Right renal pelvis (tissue), 4 donors: ENCODE results near the gene FLAD1. TPM values are rescaled to one million over a fixed set of nuclear protein-coding genes. Genes with fewer than 3 reads are reported as not detected.
A peak's percentile ranks its signal among the peaks of the same experiment; 100 is the strongest.

Experiments
- DNase-seq, 4 donors: peaks; one replicate each; pipeline ENCODE4 v3.0.0-alpha.2; 2013; ENCODE audit warnings: low read depth in 4 of 4, low spot score in 3 of 4, missing footprints in 1 of 4
- polyA plus RNA-seq, 4 donors: library from polyadenylated mRNA; unstranded; fragments of 120-200 nt; gene quantifications; one replicate each; pipeline ENCODE4 v1.2.1, GENCODE V29; 2013; ENCODE audit not compliant: insufficient read length in 4 of 4

Gene FLAD1
- 10 to 100 TPM; 29.7 to 31.6 (median 30.8) TPM for polyA plus RNA-seq

DNA sequence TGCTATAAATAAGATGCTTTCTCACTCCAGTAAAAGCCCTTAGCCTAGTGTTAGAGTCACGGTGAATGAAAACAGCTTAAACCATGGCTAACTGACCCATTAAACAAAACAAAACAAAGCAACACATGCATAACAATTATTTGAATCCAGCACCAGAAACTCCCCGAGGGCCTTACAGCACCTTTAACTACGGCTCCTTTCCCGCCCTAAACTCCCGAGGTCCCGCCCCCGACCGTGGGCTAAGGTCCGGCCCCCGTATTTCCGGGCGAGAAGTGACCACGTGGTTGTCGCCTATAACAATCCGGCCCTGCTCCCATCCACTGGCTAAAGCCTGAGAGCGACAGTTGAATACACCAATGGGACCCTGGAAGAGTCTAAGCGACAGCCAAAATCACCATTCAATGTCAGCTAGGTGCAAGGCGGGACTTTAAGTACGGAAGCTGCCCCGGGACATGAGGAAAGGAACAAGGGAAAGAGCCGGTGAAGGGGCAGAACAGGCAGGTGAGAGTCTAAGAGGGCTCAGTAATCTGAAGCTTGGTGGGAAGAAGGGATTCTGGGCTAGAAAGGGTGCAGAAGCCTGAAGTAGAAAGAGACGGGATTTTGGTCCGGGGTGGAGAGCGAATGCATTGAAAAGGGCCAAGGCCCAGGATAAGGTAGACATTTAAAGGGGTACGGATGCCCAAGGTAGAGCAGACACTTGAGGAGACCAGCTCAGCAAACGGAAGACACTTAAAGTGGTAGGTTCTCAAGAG is at the start of gene FLAD1:
FLAD1 (plus strand) TSS at position 448 of the 752 bp plus-strand sequence. CDS start 351 bp downstream, outside the sequence.
- peak; percentile 90 to 100 (median 99) for DNase-seq

DNA sequence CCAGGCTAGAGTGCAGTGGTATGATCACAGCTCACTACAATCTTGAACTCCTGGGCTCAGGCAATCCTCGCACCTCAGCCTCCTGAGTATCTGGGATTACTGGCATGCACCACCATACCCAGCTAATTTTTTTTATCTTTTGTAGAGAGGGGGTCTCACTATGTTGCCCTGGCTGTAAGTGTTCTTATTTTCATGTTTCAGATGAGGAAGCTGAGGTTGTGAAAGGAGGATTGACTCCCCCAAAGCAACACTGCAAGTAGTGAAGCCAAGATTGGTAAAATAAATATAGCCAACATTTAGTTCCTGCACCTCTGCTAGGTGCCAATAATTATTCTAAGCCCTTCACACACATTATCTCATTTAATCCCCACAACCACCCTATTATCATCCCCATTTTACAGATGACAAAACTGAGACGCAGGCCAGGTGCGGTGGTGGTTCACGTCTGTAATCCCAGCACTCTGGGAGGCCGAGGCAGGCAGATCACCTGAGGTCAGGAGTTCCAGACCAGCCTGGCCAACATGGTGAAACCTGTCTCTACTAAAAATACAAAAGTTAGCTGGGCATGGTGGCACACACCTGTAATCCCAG is 48.7 kb upstream of the FLAD1 start:
- DNase-seq = no peak

DNA sequence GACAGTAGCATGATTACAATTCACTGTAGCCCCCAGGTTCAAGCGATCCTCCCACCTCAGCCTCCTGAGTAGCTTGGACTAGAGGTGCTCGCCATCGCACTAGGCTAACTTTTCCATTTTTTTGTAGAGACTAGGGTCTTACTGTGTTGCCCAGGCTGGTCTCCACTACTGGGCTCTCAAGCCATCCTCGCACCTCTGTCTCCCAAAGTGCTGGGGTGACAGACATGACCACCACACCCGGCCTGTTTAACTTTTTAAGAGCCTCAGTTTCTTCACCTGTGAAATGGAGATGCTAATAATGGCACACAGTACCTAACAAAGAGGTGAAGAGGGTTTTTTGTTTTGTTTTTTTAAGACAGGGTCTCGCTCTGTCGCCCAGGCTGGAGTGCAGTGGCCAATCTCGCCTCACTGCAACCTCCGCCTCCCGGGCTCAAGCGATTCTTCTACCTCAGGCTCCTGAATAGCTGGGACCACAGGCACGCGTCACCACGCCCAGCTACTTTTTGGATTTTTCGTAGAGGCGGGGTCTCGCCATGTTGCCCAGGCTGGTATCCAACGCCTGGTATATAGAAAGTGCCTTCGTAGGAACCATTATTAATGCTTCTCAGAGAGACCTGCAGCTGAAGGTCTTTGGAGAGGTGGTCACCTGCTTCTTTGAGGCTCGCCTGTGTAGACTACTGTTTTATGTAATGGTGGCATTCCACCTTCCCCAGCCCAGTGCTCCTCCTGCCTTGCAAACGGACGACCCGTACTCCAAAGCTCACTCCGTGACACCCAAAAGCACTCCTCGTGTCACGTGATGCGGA is 47.2 kb upstream of the FLAD1 start:
- no peak for DNase-seq

- DNase-seq = peak; percentile 93 to 98 (median 95)
Measured at GRCh38 chr1:154936555-154937084, 46.5 kb upstream of the FLAD1 start, which contains the start of gene PMVK. Gene PMVK, minus strand, starts transcription at chr1:154936719. Its CDS starts 34 bp downstream, at chr1:154936685.

DNA sequence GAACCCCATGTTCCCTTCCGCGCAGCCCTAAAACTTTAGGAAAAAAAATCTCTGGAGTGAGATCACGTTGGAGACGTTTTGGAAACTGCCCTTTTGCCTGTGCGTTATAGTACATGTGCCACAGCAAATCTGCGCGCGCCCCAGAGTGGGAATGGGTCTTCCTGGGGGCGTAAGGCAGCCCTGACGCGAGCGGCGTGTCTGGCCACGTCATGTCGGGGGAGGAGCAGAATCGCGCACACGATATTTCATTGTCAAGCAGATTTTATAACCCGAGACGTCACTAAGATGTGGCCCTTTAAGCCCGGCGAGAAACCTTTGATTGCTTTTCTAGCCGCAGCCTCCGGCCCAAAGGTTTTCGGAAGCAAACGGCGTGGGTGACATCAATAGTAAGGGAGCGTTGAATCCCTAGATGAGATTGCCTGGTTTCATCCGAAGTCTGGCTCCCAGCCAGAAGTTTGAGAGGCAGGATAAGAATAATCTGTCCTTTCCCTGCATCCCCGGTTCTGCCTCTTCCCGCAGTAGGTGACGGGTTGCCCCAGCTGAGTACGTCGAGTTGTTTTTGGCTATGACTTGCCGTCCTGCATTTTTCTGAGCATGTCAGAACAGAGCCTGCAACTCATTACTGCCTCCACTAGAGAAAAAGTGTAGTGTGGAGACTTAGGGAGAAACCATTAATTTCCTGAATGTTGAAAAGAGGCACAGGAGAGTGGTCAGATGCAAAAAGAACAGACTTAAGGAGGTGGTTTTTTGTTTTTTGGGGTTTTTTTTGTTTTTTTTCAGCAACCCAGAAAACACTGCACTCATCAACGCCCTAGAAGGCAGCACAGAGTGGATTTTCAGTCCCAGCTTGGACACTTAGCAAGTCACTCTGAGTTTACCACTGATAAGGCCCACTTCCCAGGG is 45.8 kb upstream of the FLAD1 start:
- peak; percentile 89 to 94 (median 90) for DNase-seq

- no peak for DNase-seq
Measured at GRCh38 chr1:154937988-154938386, 45.2 kb upstream of the FLAD1 start.

DNA sequence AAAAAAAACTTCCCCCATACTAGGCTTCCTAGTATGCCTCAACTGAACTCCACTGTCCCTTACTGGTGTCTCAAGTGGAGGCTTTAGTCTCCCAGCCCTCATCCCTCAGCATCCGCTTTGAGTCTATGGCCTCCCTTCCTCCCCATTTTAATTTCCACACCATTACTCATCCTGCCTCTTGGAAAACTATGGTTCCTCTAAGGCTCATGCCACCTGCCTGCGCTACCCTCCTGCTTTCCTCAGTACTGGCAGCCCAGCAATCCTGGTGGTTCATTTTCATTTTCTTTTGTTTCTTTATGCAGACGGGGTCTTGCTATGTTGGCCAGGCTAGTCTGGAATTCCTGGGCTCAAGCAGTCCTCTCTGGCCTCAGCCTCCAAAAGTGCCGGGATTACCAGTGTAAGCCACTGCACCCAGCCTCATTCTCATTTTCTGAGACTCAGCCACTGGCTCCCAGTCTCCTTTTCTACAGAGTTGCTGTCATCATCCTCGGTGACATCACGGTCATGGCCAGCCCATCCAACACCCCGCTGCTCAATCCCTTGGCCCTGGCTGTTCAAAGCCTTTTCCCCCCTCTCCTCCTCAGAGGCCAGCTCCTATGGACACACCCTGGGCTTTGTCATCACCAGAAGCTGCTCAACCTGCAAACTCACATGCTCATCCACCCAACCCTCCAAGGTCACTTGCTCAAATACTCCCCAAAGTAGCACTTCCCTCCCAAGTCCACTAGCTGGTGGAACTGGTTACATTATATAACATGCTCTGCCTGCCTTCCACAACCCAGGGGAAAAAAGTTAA is 44.3 kb upstream of the FLAD1 start:
- no peak for DNase-seq

DNA sequence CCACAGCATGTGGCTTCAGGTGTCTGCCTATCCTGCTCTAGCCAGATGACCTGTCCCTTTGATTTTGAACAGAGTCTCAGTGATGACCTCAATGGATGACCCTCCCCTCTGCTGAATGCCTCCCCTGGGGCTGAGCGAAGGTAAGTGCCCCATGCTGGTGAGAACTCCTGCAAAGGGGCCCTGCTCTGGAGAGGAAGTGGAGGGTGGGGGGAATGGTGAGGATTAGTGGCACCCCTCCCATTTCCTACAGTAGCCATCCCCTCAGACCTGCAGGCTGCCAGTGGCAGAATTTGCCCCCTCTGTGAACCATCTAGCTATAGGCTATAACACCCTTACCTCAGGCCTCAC is 43.0 kb upstream of the FLAD1 start:
- DNase-seq = no peak

- DNase-seq = no peak
Measured at GRCh38 chr1:154940651-154941194, 42.4 kb upstream of the FLAD1 start.

DNA sequence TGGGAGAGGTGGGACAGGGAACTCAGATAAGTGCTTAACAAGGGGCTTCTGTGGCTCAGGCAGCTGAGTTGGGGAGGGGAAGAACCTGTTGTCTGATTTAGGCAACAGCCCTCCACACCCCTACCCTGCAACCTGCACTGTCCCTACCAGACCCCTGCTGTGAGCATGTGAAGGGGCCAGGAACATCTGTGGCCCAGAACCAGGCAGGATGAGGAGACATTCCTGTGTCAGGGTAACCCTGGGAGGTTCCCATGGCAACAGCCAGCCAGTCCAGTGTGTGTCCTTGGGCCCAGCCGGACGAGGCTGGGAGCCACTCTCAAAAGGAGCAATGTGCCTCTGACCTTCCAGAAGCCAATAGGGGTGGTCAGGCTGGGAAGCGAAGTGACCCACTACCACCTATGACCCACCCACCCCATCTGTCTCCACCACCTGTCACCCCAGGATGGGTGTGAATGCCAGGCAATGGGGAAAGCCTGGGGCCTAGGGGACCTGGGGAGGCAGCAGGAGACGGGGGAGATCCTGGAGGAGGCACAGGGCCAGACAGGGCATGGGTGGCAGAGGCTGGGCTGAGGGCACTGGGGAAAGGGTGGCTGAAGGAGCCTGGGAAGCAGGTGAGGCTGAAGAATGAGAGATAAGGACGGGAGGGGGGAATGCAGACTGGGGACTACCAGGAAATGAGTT is 41.7 kb upstream of the FLAD1 start:
- DNase-seq = no peak

- no peak for DNase-seq
Measured at GRCh38 chr1:154943649-154944400, 39.3 kb upstream of the FLAD1 start.

- no peak for DNase-seq
Measured at GRCh38 chr1:154944401-154945159, 38.6 kb upstream of the FLAD1 start.

DNA sequence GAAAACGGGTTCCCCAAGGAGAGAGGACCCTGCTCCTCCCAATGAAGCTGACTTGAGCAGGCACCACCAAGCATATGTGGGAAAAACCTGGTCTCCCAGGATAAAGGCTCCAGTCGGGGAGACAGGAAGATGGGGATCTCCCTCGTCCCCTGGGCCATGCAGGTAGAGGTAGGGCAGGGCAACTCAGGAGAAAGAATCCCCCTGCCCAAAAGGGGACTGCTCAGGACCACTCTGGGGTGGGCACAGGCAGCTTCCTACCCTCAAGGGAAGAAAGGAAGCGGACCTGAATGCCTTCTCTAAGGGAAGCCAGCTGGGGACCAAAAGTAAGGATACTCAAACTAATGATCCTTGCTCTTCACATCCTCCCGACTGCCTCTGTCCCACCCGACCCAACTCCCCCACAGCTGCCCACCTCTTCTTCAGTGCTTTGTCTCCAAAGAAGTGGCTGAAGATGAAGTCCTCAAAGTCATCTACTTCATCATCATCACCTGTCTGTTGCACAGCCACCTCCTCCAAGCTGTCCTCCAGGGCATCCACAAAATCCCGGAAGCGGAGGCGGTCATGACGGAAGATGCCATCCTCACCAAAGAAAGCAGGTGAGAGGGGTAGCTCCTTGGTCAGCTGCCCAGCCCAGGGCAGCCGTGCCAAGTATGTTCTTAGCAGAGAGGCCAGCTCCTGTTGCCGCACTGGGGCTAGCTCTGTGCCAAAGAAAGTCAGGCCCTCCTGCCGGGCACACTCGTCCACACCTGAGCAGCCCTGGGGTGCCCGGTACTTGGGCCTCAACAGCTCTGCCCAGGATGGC is 37.8 kb upstream of the FLAD1 start:
- DNase-seq = no peak

DNA sequence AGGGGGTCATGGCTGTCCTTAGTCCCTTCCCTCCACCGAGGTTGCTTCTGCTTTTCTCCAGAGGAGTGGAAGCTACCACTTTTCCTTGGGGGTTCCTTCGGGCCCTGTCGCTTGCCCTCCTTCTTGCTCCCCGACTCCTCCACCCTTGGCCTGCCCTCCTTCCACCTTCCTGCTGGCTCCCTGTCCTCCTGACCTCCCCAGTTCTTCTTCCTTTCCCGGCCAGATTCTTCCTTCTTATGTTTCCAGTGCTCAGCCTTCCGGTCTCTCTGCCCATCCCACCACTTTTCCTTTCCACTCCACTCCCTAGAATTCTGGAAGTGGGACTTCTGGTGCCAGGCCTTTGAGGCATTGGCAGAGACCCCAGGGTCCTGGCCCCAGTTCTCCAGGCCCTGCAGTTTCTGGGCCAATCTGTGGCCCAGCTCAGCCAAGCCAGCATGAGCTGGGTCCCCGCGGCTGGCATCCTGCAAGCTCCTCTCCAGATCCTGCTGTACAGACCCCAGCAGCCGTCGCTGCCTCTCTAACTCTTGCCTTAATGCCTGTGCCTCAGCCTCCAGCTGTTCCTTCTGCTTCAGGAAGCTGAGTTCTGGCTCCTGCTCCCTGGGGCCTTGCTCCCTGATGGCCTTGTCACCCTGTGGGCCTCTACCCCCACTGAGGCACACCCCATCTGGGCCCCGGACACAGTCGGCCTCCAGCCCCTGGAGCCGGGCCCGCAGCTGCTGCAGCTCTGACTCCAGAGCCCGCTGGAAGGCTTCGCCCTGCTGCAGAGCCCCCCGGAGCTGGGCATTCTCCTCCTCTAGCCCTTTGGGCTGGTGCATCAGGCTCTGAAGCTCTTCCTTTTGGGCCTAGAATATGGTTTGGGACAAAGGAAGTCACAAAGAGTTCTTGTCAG is 36.9 kb upstream of the FLAD1 start:
- DNase-seq = no peak

GRCh38 chr1:154948079-154948478 is 35.1 kb upstream of the FLAD1 start:
- no peak for DNase-seq
